Measurements from ENCODE around the gene ARID5B.

GRCh38 chr10:61950449-61951143, 49.1 kb downstream of the ARID5B start:
- TF ChIP-seq GATA2 (IDR thresholded peaks at IDR 0.05; ENCODE audit: low read depth, low read length) (no peak), GATA3 (IDR thresholded peaks at IDR 0.05; ENCODE audit: low read depth, low read length) (no peak)
